ENCODE data around the gene HNF4A. TPM values are rescaled to one million over a fixed set of nuclear protein-coding genes. Genes with fewer than 3 reads are reported as not detected.

HNF4A gene
- total and polyA plus RNA-seq, 2 of the 13 experiments (the other 11 are each of a cell fraction or from before 2014, with no cell fraction given): 80.9 to 169 TPM

- no peak for TF ChIP-seq AFF4 (CRISPR knock-in tag; IDR thresholded peaks at IDR 0.05)
- TF ChIP-seq ZNF704 (CRISPR knock-in tag; IDR thresholded peaks at IDR 0.05; ENCODE audit: borderline replicate concordance): peak; percentile 15
- peak; percentile 72 for TF ChIP-seq RBFOX2 (IDR thresholded peaks at IDR 0.05; ENCODE audit: low read depth, low read length)
- TF ChIP-seq POLR2AphosphoS5 (IDR thresholded peaks at IDR 0.05; ENCODE audit: low read depth, low read length): no peak
- 0 out of 2 replicates have a peak, but pooled peaks have one; percentile 22 for TF ChIP-seq ZNF709 (CRISPR knock-in tag; IDR thresholded peaks at IDR 0.05)
- TF ChIP-seq ZZZ3 (CRISPR knock-in tag; IDR thresholded peaks at IDR 0.05; ENCODE audit: borderline replicate concordance): no peak
- TF ChIP-seq THAP11 (CRISPR knock-in tag; IDR thresholded peaks at IDR 0.05): no peak
- TF ChIP-seq ZNF562 (CRISPR knock-in tag; IDR thresholded peaks at IDR 0.05; ENCODE audit: borderline replicate concordance): no peak
- no peak for TF ChIP-seq ZSCAN9 (CRISPR knock-in tag; IDR thresholded peaks at IDR 0.05; ENCODE audit: borderline replicate concordance)
- TF ChIP-seq NFE2L2 (IDR thresholded peaks at IDR 0.05; ENCODE audit: low read length): no peak
- TF ChIP-seq PHF21A (CRISPR knock-in tag; IDR thresholded peaks at IDR 0.05): no peak
- TF ChIP-seq ZNF530 (CRISPR knock-in tag; IDR thresholded peaks at IDR 0.05; ENCODE audit: low read depth): no peak
- no peak for TF ChIP-seq PRPF4 (IDR thresholded peaks at IDR 0.05; ENCODE audit: low read depth, low read length, poor library complexity, severe bottlenecking)
- TF ChIP-seq SMARCC2 (IDR thresholded peaks at IDR 0.05): no peak
- TF ChIP-seq KMT2B (CRISPR knock-in tag; IDR thresholded peaks at IDR 0.05): 0 out of 2 replicates have a peak, but pooled peaks have one; percentile 55
- no peak for TF ChIP-seq TRAFD1 (CRISPR knock-in tag; IDR thresholded peaks at IDR 0.05; ENCODE audit: borderline replicate concordance)
- no peak for TF ChIP-seq TSC22D2 (CRISPR knock-in tag; IDR thresholded peaks at IDR 0.05; ENCODE audit: borderline replicate concordance)
- TF ChIP-seq ZSCAN12 (CRISPR knock-in tag; IDR thresholded peaks at IDR 0.05): no peak
- no peak for TF ChIP-seq GTF2F1 (IDR thresholded peaks at IDR 0.05; ENCODE audit: low read length)
- 0 out of 2 replicates have a peak, but pooled peaks have one; percentile 57 for TF ChIP-seq ZNF136 (CRISPR knock-in tag; IDR thresholded peaks at IDR 0.05; ENCODE audit: low read depth)
- no peak; the same call in 1 of the 2 replicates for TF ChIP-seq ATF7-NPFF (CRISPR knock-in tag; IDR thresholded peaks at IDR 0.05; ENCODE audit: low read depth)
- TF ChIP-seq ZNF75D (CRISPR knock-in tag; IDR thresholded peaks at IDR 0.05; ENCODE audit: borderline replicate concordance): no peak
- TF ChIP-seq NR2C2 (CRISPR knock-in tag; IDR thresholded peaks at IDR 0.05; ENCODE audit: borderline replicate concordance): 0 out of 2 replicates have a peak, but pooled peaks have one; percentile 5
- TF ChIP-seq MBD4 (IDR thresholded peaks at IDR 0.05; ENCODE audit: borderline replicate concordance, low read length): no peak
Measured at GRCh38 chr20:44393608-44394451, 38.3 kb downstream of the HNF4A start (continued).
